GM19452 (cell line): ENCODE data around the gene PRKN.

Source experiments
- ATAC-seq: cut with Tn5 transposase; IDR thresholded peaks from one replicate; pipeline ENCODE4 v1.9.1; 2021; ENCODE audit not compliant: unreplicated experiment

PRKN gene

DNA sequence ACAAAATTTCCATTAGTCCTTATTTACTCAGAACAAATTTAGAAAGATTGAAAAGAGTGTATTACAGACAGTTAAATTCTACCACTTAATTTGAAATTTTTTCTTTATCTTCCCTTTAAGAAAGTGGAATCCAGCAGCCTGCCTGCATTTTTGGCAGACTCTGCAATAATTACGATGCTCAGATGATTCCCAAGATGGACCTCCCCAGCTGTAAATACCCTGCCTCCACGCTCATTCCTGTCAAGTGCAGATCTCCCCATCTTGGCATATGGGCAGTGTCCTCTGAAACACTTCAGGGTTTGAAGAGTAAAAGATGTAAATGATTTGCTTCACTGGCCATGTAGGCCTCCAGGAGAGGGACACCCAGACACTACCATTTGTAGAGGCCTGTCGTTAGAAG, 471.2 kb downstream of the PRKN start:
- ATAC-seq = no peak

DNA sequence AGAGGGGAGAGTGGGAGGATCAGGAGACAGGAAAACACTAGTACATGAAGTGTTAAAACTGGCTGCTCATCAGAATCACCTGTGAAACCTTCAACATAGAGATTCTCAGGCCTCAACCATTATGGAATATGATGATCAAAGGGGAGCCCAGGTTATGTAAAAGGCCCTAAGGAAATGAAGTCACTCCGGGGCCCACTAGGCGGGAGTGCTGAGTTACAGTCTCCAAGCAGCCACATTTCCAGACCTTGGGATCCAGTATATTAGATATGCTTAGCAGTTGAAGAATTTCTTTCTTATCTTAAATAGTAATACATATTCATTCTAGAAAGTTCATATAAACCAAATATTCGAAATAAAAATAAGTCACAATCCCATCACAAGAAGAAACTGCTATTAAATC, 476.3 kb downstream of the PRKN start:
- ATAC-seq = no peak

- no peak for ATAC-seq
These were observed 477.5 kb downstream of the PRKN start for GRCh38 chr6:162249907-162250642.

GRCh38 chr6:162245830-162246420, 481.6 kb downstream of the PRKN start:
- ATAC-seq = no peak

DNA sequence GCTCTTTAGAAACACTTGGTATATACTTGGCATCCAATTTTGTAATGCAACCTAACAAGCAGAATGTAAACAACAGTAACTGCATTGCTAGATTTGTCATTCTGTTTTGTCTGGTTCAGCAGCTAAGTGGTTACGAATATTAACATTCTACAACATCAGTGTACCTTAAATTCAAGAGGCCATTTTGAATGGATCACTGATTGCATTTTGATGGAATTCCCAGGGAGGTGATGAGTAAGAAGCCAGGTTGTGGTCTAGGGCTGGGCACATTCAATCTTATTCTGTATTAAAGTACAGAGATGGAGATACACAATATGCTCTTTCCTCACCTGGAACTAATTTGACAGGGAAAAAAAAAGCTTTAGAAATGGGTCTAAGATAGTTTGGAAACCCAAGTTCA, 483.5 kb downstream of the PRKN start:
- ATAC-seq = no peak

DNA sequence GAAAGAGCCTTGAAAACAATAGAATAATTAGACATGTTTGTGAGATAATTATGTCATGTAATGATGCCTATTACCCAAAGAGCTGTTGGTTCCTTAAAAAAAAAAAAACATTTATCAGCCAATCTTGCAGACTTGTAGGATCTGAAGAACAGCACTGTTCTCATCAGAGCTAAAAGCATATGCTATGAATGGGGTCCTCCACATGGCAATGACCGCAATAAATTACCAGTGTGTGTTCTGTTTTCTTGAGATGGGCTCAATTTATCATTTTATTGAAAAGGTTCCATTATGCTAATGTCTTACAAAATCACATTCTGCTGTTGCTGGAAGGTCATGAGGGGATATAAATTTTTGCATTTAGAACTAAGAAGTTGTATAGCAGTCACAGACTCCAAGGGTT, 484.7 kb downstream of the PRKN start:
- no peak for ATAC-seq

DNA sequence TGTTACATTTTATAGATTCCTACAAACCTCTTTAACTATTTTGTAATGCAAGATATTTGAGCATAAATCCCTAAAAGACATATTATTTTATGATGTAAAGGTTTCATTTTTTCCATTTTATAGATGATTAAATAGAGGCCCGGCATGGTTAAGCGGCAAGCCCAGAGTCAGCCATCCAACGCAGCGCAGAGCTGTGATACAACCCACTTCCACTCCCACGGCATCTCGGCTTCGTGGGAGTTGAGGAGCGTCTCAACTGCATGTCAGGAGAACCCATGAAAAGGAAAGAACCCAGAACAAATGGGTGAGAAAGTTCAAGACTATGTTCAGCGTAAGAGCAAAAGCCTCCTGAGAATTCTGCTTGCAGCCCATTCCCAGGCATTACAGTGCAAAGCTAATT, 488.2 kb downstream of the PRKN start:
- ATAC-seq = no peak

DNA sequence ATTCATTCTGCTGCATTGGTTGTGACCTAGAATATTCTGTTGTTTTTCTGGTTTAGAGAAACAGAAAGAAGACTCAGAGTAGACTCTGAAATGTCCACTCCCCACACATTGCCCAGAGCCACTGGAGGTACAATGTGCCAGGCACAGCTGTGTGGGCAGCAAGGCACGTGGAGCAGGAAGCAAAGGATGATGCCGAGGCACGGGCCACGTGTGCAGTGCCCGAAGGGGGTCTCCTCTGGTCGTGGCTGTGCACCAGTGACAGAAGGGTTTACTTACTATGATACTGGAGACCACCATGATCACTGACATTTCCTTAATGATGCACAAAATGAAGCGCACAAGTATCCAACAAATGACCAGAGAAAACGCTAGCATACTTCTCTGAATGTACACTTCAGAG, 488.9 kb downstream of the PRKN start:
- ATAC-seq = no peak

DNA sequence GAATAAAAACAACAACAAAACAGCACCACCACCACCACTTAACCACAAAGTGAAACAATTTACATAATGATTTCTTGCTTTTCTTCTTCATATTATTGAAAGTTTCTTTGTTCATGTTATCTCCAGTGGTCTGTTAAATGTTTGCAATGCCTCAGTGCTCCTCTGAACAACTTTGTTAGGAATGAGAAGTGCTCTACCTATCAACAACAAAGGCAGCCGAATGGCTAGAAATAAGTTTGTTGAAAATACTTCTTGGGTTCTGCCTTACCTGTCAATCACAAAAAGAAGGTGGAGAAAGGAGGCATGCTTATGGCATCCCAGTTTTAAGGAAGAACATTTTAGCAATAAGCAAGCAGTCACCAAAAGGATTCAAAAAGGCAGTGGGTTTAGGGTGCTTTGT, 490.2 kb downstream of the PRKN start:
- ATAC-seq = no peak

GRCh38 chr6:162234631-162235030, 492.9 kb downstream of the PRKN start:
- ATAC-seq = no peak

DNA sequence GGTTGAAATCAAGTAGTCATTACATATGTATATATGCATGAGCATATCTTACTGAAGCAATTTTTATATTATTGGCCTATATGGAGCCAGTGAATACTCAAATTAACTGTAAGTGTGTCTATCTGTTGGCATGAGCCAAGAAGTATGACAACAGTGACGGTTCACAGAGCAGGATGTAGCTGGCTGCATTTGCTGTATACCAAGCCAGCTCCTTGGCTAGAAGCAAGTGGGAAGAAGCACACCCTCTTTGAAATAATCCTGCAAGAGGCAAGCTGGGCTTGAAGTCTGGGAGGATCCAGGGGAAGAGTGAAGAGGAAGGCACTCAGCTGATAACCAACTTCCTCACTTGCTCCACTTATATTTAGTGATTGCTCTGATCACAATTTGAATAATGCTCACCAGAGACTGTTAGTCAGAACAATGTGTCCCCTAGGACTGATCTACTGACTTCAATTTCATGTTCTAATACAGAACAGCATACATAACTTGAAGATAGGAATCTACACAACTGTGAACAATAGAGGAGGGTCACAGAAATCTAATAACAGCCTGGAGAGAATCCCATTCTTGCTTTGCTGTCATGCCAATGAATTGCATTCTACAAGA, 497.3 kb downstream of the PRKN start:
- ATAC-seq = no peak

GRCh38 chr6:162229093-162229492, 498.5 kb downstream of the PRKN start:
- no peak for ATAC-seq

- no peak for ATAC-seq
These were observed 500.8 kb downstream of the PRKN start for GRCh38 chr6:162226803-162227202.

- ATAC-seq = no peak
These were observed 505.0 kb downstream of the PRKN start for GRCh38 chr6:162222521-162222920.

DNA sequence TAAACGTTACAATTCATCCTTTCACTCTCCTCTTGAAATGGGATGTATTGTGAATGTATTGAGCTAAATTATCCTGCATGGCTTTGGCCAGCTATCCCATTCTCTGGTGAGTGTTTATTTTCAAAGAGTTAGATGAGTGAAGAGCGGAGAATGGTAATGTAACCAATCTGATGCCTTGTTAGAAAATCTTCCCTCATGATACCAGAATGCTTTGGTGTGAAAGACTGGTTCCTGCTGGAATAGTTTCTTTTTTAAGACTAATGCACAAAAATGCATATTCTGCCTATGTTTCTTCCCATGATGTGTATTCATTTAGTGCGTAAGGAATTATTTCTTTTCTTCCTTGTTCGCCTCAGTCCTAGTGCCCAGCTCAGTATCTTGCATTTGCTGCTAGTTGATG, 506.7 kb downstream of the PRKN start:
- no peak for ATAC-seq

DNA sequence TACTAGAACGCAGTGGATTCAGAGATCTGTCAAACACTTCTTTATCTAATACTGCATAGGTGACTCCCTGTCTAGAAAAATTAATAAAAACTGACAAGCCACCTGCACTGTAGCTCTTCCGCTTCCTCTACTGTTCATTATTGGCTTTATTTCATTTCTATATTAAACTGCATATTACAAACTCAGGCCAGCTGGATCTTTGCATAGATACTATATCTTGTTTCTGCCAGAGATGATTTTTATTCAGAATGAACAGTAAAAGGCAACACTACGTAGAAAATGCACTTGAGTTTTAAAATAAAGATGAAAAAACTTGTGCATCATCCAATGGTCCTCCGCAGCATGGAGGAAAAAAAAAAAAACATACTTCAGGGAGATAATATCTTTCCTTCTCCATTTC, 508.3 kb downstream of the PRKN start:
- no peak for ATAC-seq

- no peak for ATAC-seq
These were observed 509.6 kb downstream of the PRKN start for GRCh38 chr6:162217811-162218493.

DNA sequence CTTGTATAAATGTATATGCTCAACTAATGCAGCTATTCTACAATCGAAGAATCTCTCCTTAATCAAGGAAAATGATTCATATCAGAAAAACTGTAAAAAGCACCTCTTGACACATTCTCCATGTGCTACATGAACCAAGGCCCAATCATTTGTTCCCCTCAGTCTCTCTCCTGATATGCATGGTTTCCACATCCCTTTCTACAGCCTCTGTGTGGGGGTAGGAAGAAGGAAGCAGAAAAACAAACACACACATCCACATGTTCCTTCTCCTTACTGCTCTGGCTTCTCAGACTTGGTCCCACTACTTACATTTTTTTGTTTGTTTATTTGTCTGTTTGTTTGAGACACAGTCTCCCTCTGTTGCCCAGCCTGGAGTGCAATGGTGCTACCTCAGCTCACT, 510.5 kb downstream of the PRKN start:
- no peak for ATAC-seq

GRCh38 chr6:162211777-162212176, 515.8 kb downstream of the PRKN start:
- ATAC-seq = no peak

- ATAC-seq = no peak
These were observed 516.5 kb downstream of the PRKN start for GRCh38 chr6:162211022-162211421.

DNA sequence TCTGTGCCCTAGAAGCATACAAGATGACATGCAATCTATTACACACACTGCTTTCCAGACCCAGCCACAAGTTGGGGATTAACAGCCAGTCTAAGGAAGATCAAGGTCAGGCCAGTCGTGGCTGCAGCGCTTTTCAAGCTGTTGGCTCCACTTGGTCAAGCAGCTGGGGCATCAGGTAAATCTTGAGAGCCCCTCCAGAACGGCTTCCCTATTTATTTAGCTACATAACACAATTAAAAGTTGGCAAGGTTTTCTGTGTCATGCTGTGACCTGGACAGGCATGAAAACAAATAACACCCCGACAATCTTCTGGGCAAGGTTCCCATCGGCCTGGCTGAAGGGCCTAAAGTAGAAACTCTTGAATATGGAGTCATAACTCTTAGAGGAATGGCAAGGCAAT, 524.3 kb downstream of the PRKN start:
- no peak for ATAC-seq
